Cardiac fibroblast (primary cell): ENCODE results near the gene PLPP4.

Experiments
- DNase-seq, 2 donors: peaks; one replicate each; pipeline versions ENCODE4 v3.0.0 to v3.0.0-alpha.2; 2010; ENCODE audit warnings: low read depth in 2 of 2
- H3K4me3 ChIP-seq, 2 donors: replicated peaks in 1 of 2; 1 replicate in 1 of 2; 2 replicates in 1 of 2; pipeline ENCODE4 v1.5.1; 2011; ENCODE audit warnings: low read depth in 2 of 2, low read length in 2 of 2, mild to moderate bottlenecking in 2 of 2, moderate library complexity in 1 of 2
- TF ChIP-seq, protein P1 (sequence below): IDR thresholded peaks from one replicate; pipeline ENCODE4 v1.5.1; 2011; ENCODE audit warnings: low read depth, mild to moderate bottlenecking, low read length, inconsistent platforms

PLPP4 gene

DNA sequence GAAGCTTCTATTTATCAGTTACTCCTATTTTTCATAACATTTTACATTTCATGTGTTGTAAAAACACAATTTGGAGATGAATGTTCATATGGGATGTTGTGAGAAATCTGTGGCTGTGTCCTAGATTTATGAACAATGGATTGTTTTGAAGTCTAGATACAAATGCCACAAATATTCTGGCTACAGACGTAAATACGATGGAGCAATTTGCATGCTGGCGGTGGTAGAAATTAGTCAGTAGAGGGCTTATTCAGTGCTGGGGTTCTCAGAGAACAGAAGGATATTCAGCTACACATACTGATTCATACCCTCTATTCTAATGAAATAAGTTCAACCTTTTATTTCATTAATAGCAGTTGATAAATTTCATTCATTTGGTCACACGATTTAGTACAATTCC is 48.8 kb downstream of the PLPP4 start:
- H3K4me3 ChIP-seq: no peak overlapping the region
- TF ChIP-seq, protein P1, sequence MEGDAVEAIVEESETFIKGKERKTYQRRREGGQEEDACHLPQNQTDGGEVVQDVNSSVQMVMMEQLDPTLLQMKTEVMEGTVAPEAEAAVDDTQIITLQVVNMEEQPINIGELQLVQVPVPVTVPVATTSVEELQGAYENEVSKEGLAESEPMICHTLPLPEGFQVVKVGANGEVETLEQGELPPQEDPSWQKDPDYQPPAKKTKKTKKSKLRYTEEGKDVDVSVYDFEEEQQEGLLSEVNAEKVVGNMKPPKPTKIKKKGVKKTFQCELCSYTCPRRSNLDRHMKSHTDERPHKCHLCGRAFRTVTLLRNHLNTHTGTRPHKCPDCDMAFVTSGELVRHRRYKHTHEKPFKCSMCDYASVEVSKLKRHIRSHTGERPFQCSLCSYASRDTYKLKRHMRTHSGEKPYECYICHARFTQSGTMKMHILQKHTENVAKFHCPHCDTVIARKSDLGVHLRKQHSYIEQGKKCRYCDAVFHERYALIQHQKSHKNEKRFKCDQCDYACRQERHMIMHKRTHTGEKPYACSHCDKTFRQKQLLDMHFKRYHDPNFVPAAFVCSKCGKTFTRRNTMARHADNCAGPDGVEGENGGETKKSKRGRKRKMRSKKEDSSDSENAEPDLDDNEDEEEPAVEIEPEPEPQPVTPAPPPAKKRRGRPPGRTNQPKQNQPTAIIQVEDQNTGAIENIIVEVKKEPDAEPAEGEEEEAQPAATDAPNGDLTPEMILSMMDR: no peak
- DNase-seq: peak; percentile 9 to 55

- TF ChIP-seq, protein P1: no peak
- no peak overlapping the region for H3K4me3 ChIP-seq
- peak in 1 of 2 donors; percentile 27 for DNase-seq
These were observed 49.6 kb downstream of the PLPP4 start for GRCh38 chr10:120506674-120507073.

GRCh38 chr10:120507175-120507574 is 50.1 kb downstream of the PLPP4 start:
- H3K4me3 ChIP-seq: no peak overlapping the region
- TF ChIP-seq, protein P1: no peak
- no peak for DNase-seq

GRCh38 chr10:120507651-120508050 is 50.6 kb downstream of the PLPP4 start:
- no peak for DNase-seq
- TF ChIP-seq, protein P1: no peak
- H3K4me3 ChIP-seq: no peak overlapping the region

GRCh38 chr10:120508393-120508792 is 51.4 kb downstream of the PLPP4 start:
- DNase-seq: peak; percentile 7 to 55
- TF ChIP-seq, protein P1: no peak
- no peak overlapping the region for H3K4me3 ChIP-seq

GRCh38 chr10:120508966-120509365 is 51.9 kb downstream of the PLPP4 start:
- H3K4me3 ChIP-seq: no peak overlapping the region
- TF ChIP-seq, protein P1: no peak
- DNase-seq: no peak

GRCh38 chr10:120511165-120511564 is 54.1 kb downstream of the PLPP4 start:
- TF ChIP-seq, protein P1: no peak
- DNase-seq: peak in 1 of 2 donors; percentile 12

More at GRCh38 chr10:120511165-120511564, 54.1 kb downstream of the PLPP4 start:
- H3K4me3 ChIP-seq: no peak overlapping the region
